NCI-H1048 (cell line): ENCODE measurements around the gene MT1H.
"Not testable (repeated sequence)": the region's sequence is repeated elsewhere in the genome, so short reads cannot be mapped to it uniquely, and the experiment has no call there.

Source experiments
- DNase-seq: peaks from one replicate; lab custom pipeline; 2025; lab: John Stamatoyannopoulos, UW

Gene MT1H

DNA sequence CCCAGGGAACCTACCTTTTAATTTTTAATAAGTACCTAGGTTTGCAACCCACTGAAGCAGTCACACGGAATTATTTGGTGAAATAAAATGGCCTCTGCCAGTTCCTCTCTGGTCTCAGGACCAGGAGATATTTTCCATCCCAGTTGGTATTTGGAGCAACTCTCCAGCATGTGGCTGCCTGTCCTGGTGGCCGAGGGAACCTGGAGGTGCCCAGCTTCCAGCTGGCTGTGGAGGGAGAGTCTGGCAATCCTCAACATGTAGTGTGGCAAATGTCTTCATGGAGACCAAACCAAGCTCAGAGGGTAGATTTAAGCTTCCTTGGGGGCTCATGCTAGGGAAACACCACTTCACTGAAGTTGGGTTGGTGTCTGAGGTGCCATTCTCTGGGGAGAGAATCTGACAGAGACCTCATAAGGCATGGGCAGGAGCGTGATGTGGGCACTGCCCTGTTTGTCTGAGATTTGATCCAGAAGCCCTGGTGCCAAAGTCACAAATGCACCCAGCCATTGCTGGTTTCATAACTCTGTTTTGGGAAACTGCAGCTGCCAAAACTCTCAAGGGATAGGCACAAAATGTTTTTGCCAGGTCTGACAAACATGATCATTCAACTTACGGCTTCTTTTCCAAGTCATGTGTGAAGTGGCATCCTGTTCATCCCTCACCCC is 15.4 kb downstream of the MT1H start:
- DNase-seq: no peak

- no peak for DNase-seq
These were observed 17.1 kb downstream of the MT1H start for GRCh38 chr16:56686758-56687157.

- DNase-seq: no peak
These were observed 19.1 kb downstream of the MT1H start for GRCh38 chr16:56688762-56689161.

- DNase-seq: no peak
These were observed 19.6 kb downstream of the MT1H start for GRCh38 chr16:56689171-56689570.

- DNase-seq: no peak
These were observed 21.0 kb downstream of the MT1H start for GRCh38 chr16:56690420-56691122.

DNA sequence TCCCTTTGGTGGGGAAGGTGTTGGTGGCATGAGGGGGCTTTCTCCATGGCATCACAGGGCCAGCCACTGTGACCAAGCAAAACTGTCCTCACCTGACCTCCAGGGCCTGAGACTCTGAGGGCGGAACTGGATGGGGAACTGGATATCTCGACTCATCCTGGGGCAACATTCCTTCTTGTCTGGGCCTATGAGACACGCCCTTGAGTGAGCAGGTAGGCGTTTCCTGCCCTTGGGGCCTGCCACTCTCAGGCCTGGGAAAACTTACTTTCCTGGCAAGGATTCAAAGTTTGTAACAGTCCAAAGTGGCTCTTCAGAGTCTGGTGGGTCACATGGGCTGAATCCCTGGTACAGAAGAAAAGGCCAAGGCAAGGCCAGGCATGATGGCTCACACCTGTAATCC is 22.3 kb downstream of the MT1H start:
- no peak for DNase-seq

GRCh38 chr16:56695246-56695645 is 25.6 kb downstream of the MT1H start:
- no peak for DNase-seq

DNA sequence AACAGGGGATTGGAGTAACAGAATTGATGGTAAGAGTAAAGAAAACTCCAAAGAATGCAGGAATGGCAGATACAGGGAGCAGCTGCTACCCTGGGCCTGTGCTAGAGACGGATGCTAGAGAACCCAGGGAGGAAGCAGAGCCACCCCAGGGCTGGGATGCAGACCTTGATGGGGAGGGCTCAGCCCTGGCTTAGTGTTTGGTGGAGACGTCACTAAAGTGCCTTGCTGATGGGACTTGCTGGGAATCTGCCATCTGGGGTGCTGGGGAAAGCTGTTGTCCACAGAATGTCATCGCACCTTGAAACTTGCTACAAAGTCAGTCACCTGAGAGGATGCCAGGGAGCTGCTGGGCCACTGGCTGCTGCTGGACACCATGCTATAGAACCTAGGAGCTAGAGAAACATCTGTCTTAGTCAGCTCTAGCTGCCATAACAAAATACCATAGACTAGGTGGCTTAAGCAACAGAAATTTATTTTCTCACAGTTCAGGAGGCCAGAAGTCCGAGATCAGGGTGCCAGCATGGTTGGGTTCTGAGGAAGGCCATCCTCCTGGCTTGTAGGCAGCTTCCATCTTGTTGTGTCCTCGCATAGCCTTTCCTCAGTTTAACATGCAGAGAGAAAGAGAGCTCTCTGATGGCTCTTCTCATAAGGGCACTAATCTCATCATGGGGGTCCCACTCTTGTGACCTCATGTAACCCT is 28.0 kb downstream of the MT1H start:
- DNase-seq: no peak

DNA sequence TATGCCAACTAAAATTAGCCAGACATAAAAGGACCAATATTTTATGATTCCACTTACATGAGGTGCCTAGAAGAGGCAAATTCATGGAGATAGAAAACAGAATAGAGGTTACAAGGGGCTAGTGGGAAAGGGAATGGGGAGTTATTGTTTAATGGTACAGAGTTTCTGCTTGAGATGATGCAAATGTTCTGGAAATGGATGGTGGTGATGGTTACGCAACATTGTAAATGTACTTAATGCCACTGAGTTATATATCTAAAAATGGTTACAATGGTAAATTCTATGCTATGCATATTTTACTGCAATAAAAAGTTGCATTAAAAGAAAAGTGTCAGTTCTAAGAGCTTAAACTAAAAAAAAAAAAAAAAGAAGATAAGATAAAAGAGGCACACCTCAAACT is 30.6 kb downstream of the MT1H start:
- no peak for DNase-seq

- no peak for DNase-seq
These were observed 31.0 kb downstream of the MT1H start for GRCh38 chr16:56700631-56701030.

DNA sequence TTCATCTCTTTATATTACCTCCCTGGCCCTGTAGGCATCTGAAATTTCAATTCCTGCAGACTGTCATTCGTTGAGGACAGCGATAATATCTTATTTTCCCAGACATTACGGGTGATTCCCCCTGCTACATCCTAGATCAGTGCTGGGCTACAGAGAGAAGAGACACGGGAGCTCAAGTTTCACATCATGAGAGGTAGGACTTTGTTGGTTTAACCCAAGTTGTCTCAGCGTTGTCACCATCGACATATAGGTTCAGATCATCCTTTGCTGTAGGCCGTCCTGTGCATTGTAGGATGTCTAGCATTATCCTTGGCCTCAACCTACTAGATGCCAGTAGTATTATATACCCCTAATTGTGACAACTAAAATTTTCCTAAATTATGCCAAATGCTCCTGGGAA is 31.9 kb downstream of the MT1H start:
- DNase-seq: no peak

DNA sequence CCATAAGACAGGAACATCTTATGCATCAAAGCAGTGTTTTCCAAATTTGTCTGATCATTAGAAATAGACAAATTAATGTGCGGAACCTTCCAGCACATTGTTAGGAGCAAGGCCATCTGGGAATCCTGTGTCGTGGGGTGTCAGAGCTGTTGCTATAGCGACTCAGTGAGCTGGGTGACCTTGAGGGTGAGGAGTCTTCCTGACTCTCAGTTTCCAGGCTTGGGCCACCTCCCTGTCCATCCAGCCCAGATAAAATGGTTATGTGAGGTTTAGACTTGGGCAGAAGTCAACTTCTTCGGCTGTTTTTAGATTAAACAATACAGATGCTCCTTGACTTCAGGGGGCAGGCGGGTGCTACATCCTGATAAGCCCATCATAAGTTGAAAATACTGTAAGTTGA is 33.2 kb downstream of the MT1H start:
- no peak for DNase-seq

DNA sequence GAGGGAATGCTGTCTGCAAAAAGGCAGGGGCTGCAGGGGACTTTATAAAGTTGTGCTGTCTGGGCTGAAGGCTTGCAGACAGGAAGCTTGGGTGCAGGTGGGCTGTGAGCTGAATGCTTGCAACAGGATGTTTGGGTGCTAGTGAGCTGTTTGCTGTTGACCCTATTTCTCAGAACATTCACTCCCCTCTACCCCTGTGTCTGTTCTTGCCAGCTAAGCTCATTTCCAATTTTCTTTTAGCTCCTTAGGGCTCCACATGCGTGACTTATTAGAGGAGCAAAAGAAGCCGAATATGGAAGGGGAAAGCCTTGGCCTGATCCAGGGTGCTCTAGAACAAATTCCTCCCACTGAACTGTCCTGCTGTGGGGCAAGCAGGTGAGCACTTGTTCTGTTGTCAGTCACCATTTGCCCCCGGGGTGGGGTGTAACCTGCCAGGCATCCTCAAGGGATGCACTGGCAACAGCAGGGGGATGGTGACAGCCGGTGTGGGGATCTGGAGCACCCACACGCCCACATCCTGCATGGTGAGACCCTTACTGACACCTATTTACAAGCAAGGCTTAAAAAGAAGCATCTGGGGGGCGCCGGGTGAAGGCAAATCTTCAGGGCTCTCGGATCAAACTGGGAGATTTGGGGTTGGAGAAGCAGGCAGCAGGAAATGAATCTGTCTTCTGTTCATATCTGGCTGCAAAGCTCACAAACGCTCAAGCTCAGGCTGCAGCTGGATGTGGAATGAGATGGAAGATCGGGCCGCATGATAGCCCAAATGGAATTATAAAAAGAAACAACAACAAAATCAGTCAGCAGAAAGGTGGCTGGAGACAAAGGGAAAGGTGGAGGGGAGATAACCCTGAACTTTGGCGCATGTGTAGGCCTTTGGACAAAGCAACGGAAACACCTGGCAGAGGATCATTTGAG is 39.2 kb downstream of the MT1H start:
- no peak for DNase-seq

GRCh38 chr16:56709443-56710040 is 39.9 kb downstream of the MT1H start:
- no peak for DNase-seq

DNA sequence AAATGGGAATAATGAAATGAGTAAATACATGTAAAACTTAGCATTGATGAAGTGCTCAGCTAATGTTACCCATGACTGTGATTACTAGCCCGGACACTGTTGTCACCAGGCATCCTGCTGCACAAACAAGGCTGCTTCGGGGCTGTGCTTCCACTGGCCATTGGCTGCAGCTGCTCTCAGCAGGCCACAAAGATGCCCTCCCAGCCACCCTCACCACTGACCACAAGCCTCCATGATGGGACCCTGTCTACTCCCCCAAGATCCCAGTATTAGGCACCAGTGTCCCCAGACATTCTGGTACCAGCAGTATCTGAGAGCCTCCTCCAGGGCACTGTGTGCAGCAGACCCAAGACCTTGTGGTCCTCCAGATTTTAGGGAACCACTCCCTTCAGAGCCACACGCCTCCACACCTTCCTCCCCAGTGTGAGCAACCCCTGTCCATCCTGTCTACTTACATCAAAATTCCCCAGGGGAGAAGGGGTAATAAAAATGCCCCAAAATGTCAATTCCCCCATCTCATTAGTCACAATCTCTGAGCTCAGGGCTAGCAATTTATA is 40.6 kb downstream of the MT1H start:
- DNase-seq: no peak

GRCh38 chr16:56711862-56712261 is 42.2 kb downstream of the MT1H start:
- DNase-seq: no peak

GRCh38 chr16:56713794-56714193 is 44.2 kb downstream of the MT1H start:
- DNase-seq: no peak

DNA sequence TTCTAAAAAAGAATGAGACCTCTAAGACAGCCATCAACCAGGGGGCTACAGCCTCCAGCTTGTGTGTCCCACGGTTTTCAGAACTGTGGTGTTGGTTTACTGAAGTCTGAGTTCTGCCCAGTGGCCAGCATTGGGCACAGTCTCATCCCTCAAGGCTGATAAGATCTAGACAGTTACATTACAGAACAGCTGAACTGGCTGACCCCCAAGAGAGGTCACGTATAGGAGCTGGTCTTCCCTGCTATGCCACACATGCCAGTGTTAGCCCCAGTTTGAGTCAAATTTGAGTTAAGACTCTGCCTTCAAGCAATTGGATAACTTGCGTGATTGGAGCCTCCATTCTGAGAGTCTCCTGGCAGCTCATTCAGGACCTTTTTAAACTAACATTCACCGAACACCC is 45.5 kb downstream of the MT1H start:
- DNase-seq: no peak

DNA sequence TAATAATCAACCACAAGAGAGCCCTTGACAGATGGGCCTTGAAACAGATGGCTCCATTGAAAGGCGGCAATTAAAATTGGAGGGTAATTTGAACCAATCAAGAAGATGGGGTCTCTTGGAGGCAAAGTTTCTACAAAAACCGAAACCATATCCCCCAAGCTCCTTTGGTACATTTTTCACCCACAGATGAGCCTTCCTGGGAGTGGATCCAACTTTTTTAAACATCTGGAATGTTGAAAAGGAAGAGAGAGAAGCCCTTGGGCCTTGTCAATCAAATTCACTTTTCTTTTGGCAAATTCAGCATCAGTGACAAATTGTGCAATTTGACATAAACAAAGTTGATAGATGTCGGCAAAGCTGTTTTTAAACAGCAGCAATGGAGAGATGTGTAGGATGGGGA is 47.1 kb downstream of the MT1H start:
- no peak for DNase-seq

GRCh38 chr16:56717532-56717931 is 47.9 kb downstream of the MT1H start:
- DNase-seq: not testable (repeated sequence)
